CD4-positive, alpha-beta T cell treated with Interleukin-10 for 1 hour (primary cell): ENCODE results near the gene G6PC2.
"Not testable (repeated sequence)": the region's sequence is repeated elsewhere in the genome, so short reads cannot be mapped to it uniquely, and the experiment has no call there.

Experiments used
- DNase-seq: peaks from one replicate; pipeline ENCODE4 v3.0.0-alpha.2; 2020

Gene G6PC2

GRCh38 chr2:168901003-168901402 lies at the start of gene G6PC2:
G6PC2 (plus strand) TSS chr2:168901291; CDS start chr2:168901332, 41 bp downstream.
- DNase-seq: no peak

- no peak for DNase-seq
Observed at GRCh38 chr2:168851674-168852320, 49.3 kb upstream of the G6PC2 start.

- no peak for DNase-seq
Observed at GRCh38 chr2:168852481-168852880, 48.6 kb upstream of the G6PC2 start.

GRCh38 chr2:168853471-168853870 lies 47.6 kb upstream of the G6PC2 start:
- no peak for DNase-seq

GRCh38 chr2:168854651-168855050 lies 46.4 kb upstream of the G6PC2 start:
- no peak for DNase-seq

GRCh38 chr2:168855601-168856000 lies 45.5 kb upstream of the G6PC2 start:
- no peak for DNase-seq

- no peak for DNase-seq
Observed at GRCh38 chr2:168858146-168858545, 42.9 kb upstream of the G6PC2 start.

GRCh38 chr2:168867164-168867563 lies 33.9 kb upstream of the G6PC2 start:
- DNase-seq: not testable (repeated sequence)

GRCh38 chr2:168870369-168870768 lies 30.7 kb upstream of the G6PC2 start:
- DNase-seq: not testable (repeated sequence)

GRCh38 chr2:168870824-168871223 lies 30.3 kb upstream of the G6PC2 start:
- DNase-seq: not testable (repeated sequence)

- no peak for DNase-seq
Observed at GRCh38 chr2:168874368-168875054, 26.6 kb upstream of the G6PC2 start.

GRCh38 chr2:168882163-168882562 lies 18.9 kb upstream of the G6PC2 start:
- not testable (repeated sequence) for DNase-seq

- no peak for DNase-seq
Observed at GRCh38 chr2:168884975-168885374, 16.1 kb upstream of the G6PC2 start.

GRCh38 chr2:168889635-168890005 lies 11.5 kb upstream of the G6PC2 start:
- DNase-seq: no peak

- peak; percentile 93 for DNase-seq
Observed at GRCh38 chr2:168890006-168890782, 10.9 kb upstream of the G6PC2 start, which contains the start of gene SPC25. SPC25 (minus strand) TSS chr2:168890430; CDS start chr2:168889519, 911 bp downstream.

GRCh38 chr2:168892327-168892726 lies 8.8 kb upstream of the G6PC2 start:
- no peak for DNase-seq

GRCh38 chr2:168894101-168894500 lies 7.0 kb upstream of the G6PC2 start:
- DNase-seq: no peak

GRCh38 chr2:168894720-168895119 lies 6.4 kb upstream of the G6PC2 start:
- DNase-seq: no peak

GRCh38 chr2:168895771-168896170 lies 5.3 kb upstream of the G6PC2 start:
- no peak for DNase-seq

- DNase-seq: no peak
Observed at GRCh38 chr2:168896783-168897182, 4.3 kb upstream of the G6PC2 start.

GRCh38 chr2:168897449-168897848 lies 3.6 kb upstream of the G6PC2 start:
- DNase-seq: no peak

GRCh38 chr2:168903888-168904287 lies 2.8 kb downstream of the G6PC2 start:
- no peak for DNase-seq

GRCh38 chr2:168904358-168904757 lies 3.3 kb downstream of the G6PC2 start:
- no peak for DNase-seq
